HCT116 (cell line): ENCODE results near the gene LINGO1. TPM values are rescaled to one million over a fixed set of nuclear protein-coding genes. Genes with fewer than 3 reads are reported as not detected.

Source experiments
- ATAC-seq: fragments of 200-7000 bp; cut with Tn5 transposase; 2 replicates; pipeline ENCODE4 v1.9.1; 2020; ENCODE audit warnings: mild to moderate bottlenecking, moderate library complexity
- BruUV-seq: library from RNA; stranded (reverse); fragments of 400-500 nt; replicated peaks from 2 replicates; lab custom pipeline; 2021; lab: Mats Ljungman, UMichigan
- CTCF ChIA-PET: fragments of 300-600 bp; sonication (Branson Sonifier 250); formaldehyde crosslinking; loops from one replicate; lab custom pipeline; 2021; ENCODE audit warnings: antibody characterized with exemption; lab: Charles Lee
- POLR2A ChIA-PET: fragments of 300-600, 350-600 bp; sonication (Branson Sonifier 250); formaldehyde crosslinking; loops from one replicate; lab custom pipeline; 2021; ENCODE audit warnings: antibody characterized with exemption; lab: Charles Lee
- RAD21 ChIA-PET, 2 experiments: fragments of 300-600 bp; sonication (Branson Sonifier 250); formaldehyde crosslinking; loops; one replicate each; lab custom pipeline; 2023; ENCODE audit warnings: low total read pairs in 2 of 2; ENCODE audit not compliant: uncharacterized antibody in 2 of 2, unreplicated experiment in 2 of 2, low non-redundant PET in 1 of 2; lab: Charles Lee
- DNase-seq: peaks from one replicate; pipeline ENCODE4 v3.0.0-alpha.2; 2010; ENCODE audit warnings: low read depth, low spot score
- H2AFZ ChIP-seq: fragments of 200-600 bp; shearing (Covaris generic), sonication (generic); 2 replicates; pipeline ENCODE4 v1.6.1; 2017; ENCODE audit warnings: low read depth, mixed run types, mixed read lengths, antibody characterized with exemption, low read length; ENCODE audit not compliant: poor library complexity, severe bottlenecking
- H3K27ac ChIP-seq: 2 replicates; pipeline ENCODE4 v1.5.1; 2012; ENCODE audit warnings: low read depth, low read length
- H3K27me3 ChIP-seq: fragments of 200-600 bp; sonication (generic); 2 replicates; pipeline ENCODE4 v1.6.1; 2016; ENCODE audit warnings: mixed run types, low read length, mixed read lengths; ENCODE audit not compliant: insufficient read depth
- H3K36me3 ChIP-seq, 2 experiments: fragments of 200-500 bp in 1 of 2; fragments of 200-600 bp in 1 of 2; sonication (Bioruptor generic) in 1 of 2; sonication (generic) in 1 of 2; 2 replicates each; pipeline versions ENCODE4 v1.5.1 to v1.6.1; 2014 to 2016; ENCODE audit warnings: low read length in 2 of 2, inconsistent platforms in 1 of 2, mixed read lengths in 1 of 2, mixed run types in 1 of 2; ENCODE audit not compliant: insufficient read depth in 2 of 2, control insufficient read depth in 1 of 2
- H3K4me1 ChIP-seq, 2 experiments: fragments of 200-600 bp in 1 of 2; sonication (generic) in 1 of 2; 2 replicates each; pipeline versions ENCODE4 v1.5.1 to v1.6.1; 2012 to 2017; ENCODE audit warnings: low read length in 2 of 2, inconsistent platforms in 1 of 2, mild to moderate bottlenecking in 1 of 2, mixed read lengths in 1 of 2, mixed run types in 1 of 2, moderate library complexity in 1 of 2; ENCODE audit not compliant: insufficient read depth in 2 of 2, control insufficient read depth in 1 of 2
- H3K4me2 ChIP-seq: fragments of 200-600 bp; sonication (generic); 2 replicates; pipeline ENCODE4 v1.6.1; 2017; ENCODE audit warnings: mixed run types, low read length, mixed read lengths
- H3K4me3 ChIP-seq, 2 experiments: fragments of 200-600 bp in 1 of 2; sonication (generic) in 1 of 2; replicated peaks in 1 of 2; 2 replicates each; pipeline ENCODE4 v1.5.1; 2011 to 2016; ENCODE audit warnings: low read length in 2 of 2, control low read depth in 1 of 2, low read depth in 1 of 2, mild to moderate bottlenecking in 1 of 2, mixed read lengths in 1 of 2, mixed run types in 1 of 2
- H3K79me2 ChIP-seq: fragments of 200-600 bp; sonication (generic); 2 replicates; pipeline ENCODE4 v1.6.1; 2017; ENCODE audit warnings: mild to moderate bottlenecking, mixed run types, low read length, moderate library complexity, mixed read lengths; ENCODE audit not compliant: insufficient read depth
- H3K9ac ChIP-seq: fragments of 200-600 bp; sonication (generic); 2 replicates; pipeline ENCODE4 v1.6.1; 2016; ENCODE audit warnings: low read length, mixed read lengths
- H3K9me2 ChIP-seq: fragments of 200-600 bp; sonication (generic), shearing (Covaris generic); 2 replicates; pipeline ENCODE4 v1.6.1; 2017; ENCODE audit warnings: mixed run types, mild to moderate bottlenecking, moderate library complexity; ENCODE audit not compliant: insufficient read depth
- H3K9me3 ChIP-seq, 2 experiments: fragments of 200-500 bp in 1 of 2; fragments of 200-600 bp in 1 of 2; sonication (Bioruptor generic) in 1 of 2; sonication (generic) in 1 of 2; 2 replicates each; pipeline ENCODE4 v1.6.1; 2014 to 2017; ENCODE audit warnings: low read length in 2 of 2, mixed read lengths in 2 of 2, inconsistent platforms in 1 of 2, low read depth in 1 of 2, mild to moderate bottlenecking in 1 of 2, mixed run types in 1 of 2, moderate library complexity in 1 of 2; ENCODE audit not compliant: control insufficient read depth in 1 of 2, insufficient read depth in 1 of 2
- H4K20me1 ChIP-seq: fragments of 200-600 bp; sonication (generic), shearing (Covaris generic); 2 replicates; pipeline ENCODE4 v1.6.1; 2017; ENCODE audit warnings: mixed run types, mild to moderate bottlenecking, moderate library complexity; ENCODE audit not compliant: insufficient read depth
- CTCF ChIP-seq, 3 experiments: fragments of 200-600 bp in 1 of 3; sonication (generic) in 1 of 3; IDR thresholded peaks in 2 of 3; conservative IDR thresholded peaks in 1 of 3; 2 replicates each; pipeline ENCODE4 v1.5.1; 2012 to 2017; ENCODE audit warnings: low read depth in 2 of 3, low read length in 2 of 3, antibody characterized with exemption in 1 of 3, borderline replicate concordance in 1 of 3, control low read depth in 1 of 3, mild to moderate bottlenecking in 1 of 3, mixed read lengths in 1 of 3, mixed run types in 1 of 3, moderate library complexity in 1 of 3; ENCODE audit not compliant: insufficient read depth in 1 of 3
- EGR1 ChIP-seq: IDR thresholded peaks from 2 replicates; pipeline ENCODE4 v1.6.1; 2012; ENCODE audit warnings: low read depth
- ELF1 ChIP-seq: IDR thresholded peaks from 2 replicates; pipeline ENCODE4 v1.6.1; 2012; ENCODE audit warnings: low read depth, borderline replicate concordance
- POLR2A ChIP-seq: IDR thresholded peaks from 2 replicates; pipeline ENCODE4 v1.7.0; 2011; ENCODE audit warnings: borderline replicate concordance; ENCODE audit not compliant: insufficient read depth, insufficient read length; ENCODE audit errors: extremely low read depth
- POLR2AphosphoS5 ChIP-seq: IDR thresholded peaks from 2 replicates; pipeline ENCODE4 v1.6.1; 2011; ENCODE audit warnings: mild to moderate bottlenecking, low read depth, low read length, moderate library complexity
- TCF7L2 ChIP-seq: IDR thresholded peaks from 2 replicates; pipeline ENCODE4 v1.7.0; 2011; ENCODE audit warnings: borderline replicate concordance, inconsistent platforms; ENCODE audit not compliant: insufficient read depth, insufficient read length; ENCODE audit errors: extremely low read depth
- YY1 ChIP-seq: IDR thresholded peaks from 2 replicates; pipeline ENCODE4 v1.6.1; 2011; ENCODE audit warnings: low read length, low read depth, moderate library complexity, mild to moderate bottlenecking; ENCODE audit not compliant: insufficient replicate concordance; ENCODE audit errors: extremely low read depth
- ZBTB33 ChIP-seq: IDR thresholded peaks from 2 replicates; pipeline ENCODE4 v1.6.1; 2011; ENCODE audit warnings: mild to moderate bottlenecking, low read length, moderate library complexity; ENCODE audit not compliant: insufficient replicate concordance; ENCODE audit errors: extremely low read depth
- ZNF274 ChIP-seq: fragments of 200-500 bp; sonication (Bioruptor generic); IDR thresholded peaks from 2 replicates; pipeline ENCODE4 v1.6.1; 2014; ENCODE audit warnings: mild to moderate bottlenecking, low read depth, low read length, inconsistent platforms
- intact Hi-C: fragments of 100-400 bp; cut with micrococcal nuclease; formaldehyde crosslinking; loops from 2 replicates; pipeline ENCODE4 v1.10.0; 2022
- total RNA-seq: library from RNA; stranded (reverse); gene quantifications from one replicate; pipeline ENCODE4 v1.2.1, GENCODE V29; 2021; ENCODE audit not compliant: unreplicated experiment

Gene LINGO1
- total RNA-seq, 1 experiment from 2014 or later = 15.6 TPM

- no peak overlapping the region for H2AFZ ChIP-seq
- H3K4me3 ChIP-seq = no peak overlapping the region
These were observed 63.0 kb downstream of the LINGO1 start for GRCh38 chr15:77569729-77570125.

More at GRCh38 chr15:77569729-77570125, 63.0 kb downstream of the LINGO1 start:
- ChIA-PET POLR2A (no interaction called here), RAD21 (no interaction called here), CTCF (interaction anchor here (1.8 kb wide), 1 partner anchor 26 kb away, joined by 6 read pairs; no protein-coding TSS in a partner anchor)
- Histone ChIP-seq H3K4me1 (no peaks in the 10 kb centered on the region), H3K36me3 (no peaks in the 10 kb centered on the region), H3K4me2 (no peak overlapping the region), H3K27ac (no peak overlapping the region), H3K9me3 (no peaks in the 10 kb centered on the region), H3K9me2 (no peaks in the 10 kb centered on the region), H3K9ac (no peak overlapping the region), H3K27me3 (no peaks in the 10 kb centered on the region), H4K20me1 (no peaks in the 10 kb centered on the region), H3K79me2 (no peaks in the 10 kb centered on the region)
- intact Hi-C loops = no loop called here
- no peak for TF ChIP-seq EGR1
- TF ChIP-seq YY1 = no peak
- TF ChIP-seq POLR2AphosphoS5 = no peak
- no peak for TF ChIP-seq ELF1
- TF ChIP-seq ZBTB33 = no peak
- no peak for TF ChIP-seq POLR2A
- TF ChIP-seq TCF7L2 = no peak
- no peak for TF ChIP-seq ZNF274
- no peak for TF ChIP-seq CTCF (IDR thresholded peaks at IDR 0.05 in 2 of 3, conservative IDR thresholded peaks at IDR 0.05 in 1 of 3; ENCODE audit: borderline replicate concordance in 1 of 3, insufficient read depth in 1 of 3, low read depth in 2 of 3, low read length in 2 of 3)
- DNase-seq (no peak), ATAC-seq (no peak)
- BruUV-seq = no TSS peak
